Stimulated activated CD4-positive, alpha-beta T cell treated with anti-CD3 and anti-CD28 coated beads, Interleukin-1b, Interleukin-23, amount 100 ng/mL, for 4 hours (primary cell): Measurements from ENCODE around the gene FCN1.

Source experiments
- DNase-seq, 2 donors: peaks; one replicate each; pipeline ENCODE4 v3.0.0-alpha.2; 2020; ENCODE audit warnings: low read depth in 2 of 2

Gene FCN1

DNA sequence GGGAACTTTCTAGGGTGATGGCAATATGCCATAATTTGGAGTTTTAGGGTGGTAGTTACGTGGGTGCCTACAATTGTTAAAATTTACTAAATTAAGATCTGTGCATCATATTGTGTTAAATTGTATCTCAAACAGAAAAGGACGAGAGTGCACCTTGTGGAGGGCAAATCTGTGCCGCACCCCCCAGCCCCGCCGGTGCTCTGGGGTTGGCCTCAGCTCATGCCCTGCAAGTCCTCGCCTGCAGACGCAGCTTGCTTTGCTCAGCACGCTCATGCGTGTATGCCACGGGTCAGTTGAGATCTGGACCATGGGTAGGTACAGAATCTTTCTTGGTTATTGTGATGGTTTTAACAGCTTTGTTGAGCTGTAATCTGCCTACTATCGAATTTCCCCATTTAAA is 33.7 kb upstream of the FCN1 start:
- no peak for DNase-seq

DNA sequence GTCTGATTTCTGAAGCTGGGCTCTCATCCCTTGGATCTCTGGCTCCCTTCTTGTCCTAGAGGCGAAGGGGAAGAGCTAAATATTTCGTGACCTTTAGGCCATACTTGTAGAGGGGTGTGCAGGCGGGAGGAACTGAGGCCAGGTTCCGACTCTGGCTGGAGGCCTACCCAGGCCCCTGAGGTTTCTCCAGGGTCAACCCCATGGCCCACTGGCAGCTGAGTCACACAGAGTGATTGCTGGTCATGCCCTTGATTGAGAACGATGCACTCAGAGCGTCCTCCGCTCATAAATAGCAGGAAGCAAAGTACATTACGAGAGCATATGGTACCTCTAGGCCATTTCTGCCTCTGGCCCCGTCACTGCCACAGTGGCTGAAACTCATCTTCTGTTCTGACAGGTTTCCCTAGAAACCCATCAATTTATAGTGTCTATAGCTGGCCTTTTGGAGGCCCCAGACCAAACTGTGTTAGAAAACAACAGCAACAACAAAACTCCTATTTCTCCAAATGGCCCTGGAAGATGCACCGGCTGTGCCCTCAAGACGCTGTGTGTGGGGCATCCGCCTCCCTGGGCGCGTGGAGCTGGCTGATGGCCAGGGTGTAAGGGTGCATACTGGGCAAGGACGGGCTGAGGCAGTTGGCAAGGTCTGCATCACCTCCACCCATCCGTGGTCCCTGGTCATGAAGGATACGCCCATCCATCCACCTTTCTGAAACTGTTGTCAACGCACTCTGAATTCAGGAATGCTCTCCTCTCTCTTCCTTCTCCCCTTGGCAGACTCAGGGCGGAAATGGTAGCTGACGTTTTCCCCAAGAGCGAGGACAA is 32.9 kb upstream of the FCN1 start:
- DNase-seq, result no peak

DNA sequence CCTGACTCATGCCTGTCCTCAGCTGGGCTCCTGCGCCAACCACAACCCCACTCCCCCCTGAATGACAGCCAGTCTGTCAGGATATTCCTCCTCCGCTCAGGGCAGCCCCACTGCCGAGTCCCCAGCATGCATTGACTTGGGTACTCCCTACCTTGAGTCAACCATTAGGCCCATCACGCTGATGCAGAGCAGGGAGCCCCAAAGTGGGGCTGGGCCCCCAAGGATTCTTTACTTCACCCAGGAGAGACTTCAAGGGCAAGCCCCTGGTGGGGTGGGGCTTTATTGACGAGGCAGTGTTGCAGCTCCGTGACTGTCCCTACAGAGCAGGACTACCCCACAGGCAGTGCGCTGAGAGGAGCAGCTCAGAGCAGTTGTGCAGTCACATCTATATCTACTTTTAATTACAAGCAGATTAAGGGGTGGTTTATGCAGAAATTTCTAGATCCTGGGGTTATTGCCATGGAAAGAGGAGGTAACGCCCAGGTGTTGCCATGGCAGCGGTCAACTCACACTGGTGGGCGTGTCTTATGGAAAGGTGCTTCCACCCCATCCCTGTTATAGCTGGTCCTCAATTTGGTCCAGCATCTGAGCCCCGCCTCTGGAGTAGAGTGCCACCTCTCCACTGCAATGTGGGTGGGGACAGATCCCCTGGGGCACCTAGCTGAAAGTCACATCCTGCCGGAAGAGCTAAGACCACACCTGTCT is 32.1 kb upstream of the FCN1 start:
- DNase-seq, result no peak

DNA sequence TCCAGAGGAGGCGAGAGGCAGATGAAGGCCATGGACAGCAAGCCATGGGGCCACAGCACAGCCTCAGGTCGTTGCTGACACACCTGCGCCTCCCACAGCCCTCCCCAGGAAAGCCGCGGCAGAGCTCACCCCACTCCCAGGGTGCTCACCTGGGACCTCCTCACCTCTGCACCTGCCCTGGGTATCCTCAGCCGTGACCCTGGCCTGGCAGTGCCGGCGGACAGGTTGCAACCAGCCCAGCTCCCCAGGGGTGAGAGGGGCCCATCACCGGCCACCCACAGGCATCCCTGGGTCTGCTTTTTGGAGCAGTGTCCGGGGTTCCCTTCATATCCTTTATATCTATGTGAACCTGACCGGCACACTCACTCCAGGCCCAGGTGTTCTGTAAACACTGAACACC is 30.4 kb upstream of the FCN1 start:
- DNase-seq, result no peak

DNA sequence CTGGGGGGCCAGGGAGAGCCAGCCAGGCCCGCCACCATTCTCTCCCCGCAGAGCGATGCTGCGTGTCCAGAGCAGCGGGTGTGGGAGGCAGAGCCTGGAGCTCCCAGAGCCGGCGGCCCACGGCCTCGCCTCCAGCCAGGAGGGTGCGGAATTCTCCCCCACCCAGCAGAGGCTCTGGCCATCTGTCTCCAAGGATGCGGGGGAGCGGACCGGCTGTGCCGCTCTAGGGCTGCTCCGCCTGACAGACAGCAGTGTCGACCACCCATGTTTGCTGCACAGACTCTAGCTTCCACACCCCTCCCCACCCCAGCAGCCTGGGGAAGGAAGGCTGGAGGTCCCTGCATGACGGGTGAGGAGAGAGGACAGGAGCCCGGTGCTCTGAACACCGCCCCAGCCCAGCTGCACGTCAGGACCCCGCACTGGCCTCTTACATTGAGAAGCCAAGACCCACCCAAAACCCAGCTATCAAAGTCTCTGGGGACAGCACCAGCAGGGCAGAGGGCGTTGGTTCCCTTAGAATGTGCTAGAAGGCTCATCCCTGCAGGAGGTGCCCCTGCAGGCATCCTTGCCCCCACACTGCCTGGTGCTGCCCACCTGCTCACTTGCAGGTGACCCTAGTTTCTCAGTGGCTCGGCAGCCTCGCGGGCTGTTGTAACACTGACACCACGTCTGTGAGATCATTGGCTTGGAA is 29.7 kb upstream of the FCN1 start:
- no peak for DNase-seq

DNA sequence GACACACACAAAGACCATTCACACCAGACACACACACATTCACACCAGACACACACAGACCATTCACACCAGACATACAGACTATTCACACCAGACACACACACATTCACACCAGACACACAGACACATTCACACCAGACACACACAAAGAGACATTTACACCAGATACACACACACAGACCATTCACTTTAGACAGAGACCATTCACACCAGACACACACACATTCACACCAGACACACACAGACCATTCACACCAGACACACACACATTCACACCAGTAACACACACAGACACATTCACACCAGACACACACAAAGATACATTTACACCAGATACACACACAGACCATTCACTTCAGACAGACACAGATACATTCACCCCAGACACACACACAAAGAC is 29.0 kb upstream of the FCN1 start:
- DNase-seq, result no peak

DNA sequence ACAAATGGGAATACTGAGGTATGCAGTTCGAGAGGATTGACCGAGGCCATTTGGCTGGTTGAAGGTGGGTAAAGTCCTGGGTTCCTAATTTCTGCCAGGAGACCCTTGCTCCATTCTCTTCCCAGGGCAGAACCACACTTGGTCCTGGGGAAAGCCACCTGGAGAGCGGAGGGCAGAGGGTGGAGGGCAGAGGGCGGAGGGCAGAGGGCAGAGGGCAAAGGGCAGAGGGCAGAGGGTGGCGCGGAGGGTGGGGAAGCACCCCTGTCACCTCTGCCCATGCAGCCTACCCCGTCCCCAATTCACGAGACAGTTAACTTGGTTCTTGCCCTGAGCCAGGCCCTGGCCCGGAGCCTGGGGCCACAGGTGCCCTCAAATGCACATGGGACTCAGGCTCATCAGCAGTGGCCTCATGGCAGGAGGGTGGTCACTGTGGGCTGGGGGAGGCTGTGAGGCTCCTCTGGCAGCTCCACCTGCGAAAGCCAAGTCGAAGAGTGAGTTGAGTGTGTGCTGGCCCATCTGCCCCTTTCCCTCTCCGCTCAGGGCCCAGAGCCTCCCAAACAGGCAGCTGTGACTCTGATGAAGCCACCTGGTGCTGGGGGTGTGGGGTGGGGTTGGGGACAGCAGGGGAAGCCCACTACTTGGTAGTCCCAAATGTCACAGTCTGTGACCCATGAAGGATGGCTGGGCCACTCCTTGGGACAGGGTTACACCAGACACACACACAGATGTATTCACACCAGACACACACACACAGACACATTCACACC is 28.0 kb upstream of the FCN1 start:
- no peak for DNase-seq

DNA sequence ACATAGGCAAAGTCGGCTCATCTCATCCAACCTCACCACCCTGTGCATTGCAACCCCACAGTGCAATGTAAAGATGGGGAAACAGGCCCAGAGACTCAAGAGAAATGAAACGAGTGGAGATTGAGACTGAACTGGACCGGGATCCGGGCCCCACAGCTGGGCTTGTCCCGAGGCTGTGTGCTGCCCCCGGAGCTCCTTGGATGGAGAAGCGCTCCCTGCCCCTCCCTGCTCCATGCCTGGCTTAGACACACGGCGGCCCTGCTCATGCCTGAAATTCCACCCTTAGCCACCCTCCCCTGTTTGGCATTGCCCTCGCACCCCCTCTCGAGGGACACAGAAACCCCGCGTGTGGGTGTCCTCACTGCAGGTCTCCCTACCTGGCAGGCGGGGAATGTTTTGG is 27.2 kb upstream of the FCN1 start:
- DNase-seq, result no peak

DNA sequence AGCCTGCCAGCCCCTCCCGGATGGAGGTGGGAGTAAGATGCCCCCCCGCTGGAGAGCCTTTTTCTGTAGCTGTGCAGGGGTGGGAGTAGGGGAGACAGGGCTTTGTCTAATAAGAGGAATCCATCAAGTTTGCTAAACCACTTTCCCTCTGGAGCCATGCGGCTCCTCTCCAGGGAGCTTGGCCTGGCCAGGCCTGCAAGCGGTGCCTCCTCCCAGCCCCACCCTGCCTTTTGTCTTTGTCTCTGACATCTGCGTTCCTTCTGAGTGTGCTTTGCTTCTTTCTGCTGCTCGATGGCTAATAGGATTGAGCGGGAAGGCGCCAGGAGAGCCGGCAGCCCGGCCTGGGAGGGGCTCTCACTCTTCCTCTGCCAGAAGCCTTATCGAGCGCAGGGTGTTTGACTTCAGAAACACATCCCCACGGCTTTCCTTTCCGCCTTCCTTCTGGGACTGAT is 26.7 kb upstream of the FCN1 start:
- DNase-seq, result no peak

DNA sequence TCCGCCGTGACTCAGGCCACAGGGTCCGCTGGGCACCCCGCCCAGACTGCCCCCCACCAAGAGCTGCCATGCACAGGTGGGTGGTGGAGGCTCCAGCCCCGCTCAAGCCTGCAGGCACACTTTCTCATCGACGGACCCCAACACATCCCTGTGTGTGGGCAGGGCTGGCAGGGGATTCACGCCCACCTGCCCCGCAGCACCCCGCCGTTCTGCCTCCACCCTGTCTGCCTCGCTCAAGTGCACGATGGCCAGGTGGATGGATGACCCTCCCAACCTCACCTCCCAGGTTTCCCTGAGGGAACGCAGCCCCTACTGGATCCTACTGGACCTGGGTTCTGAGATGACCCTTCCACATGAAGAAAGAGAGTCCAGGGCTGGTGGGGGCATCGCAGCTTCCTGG is 26.1 kb upstream of the FCN1 start:
- no peak for DNase-seq

DNA sequence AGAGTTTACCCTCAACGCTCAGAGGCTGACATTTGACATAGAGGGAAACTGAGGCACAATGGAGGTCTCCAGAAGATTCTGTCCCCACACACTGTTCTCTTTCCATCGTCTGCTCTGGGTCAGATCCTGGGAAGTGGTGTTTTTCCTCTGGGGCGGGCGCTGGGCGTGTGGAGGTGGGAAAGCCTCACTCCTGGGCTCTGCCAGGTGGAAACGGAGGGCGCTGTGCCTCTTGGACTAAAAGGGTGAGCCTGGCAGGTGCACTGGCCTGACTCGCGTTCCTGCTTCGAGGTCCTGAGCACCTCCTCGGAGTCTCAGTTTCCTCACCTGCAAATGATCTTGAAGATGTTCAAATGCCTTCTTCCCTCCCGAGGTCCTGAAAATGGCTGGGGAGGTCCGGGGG is 25.7 kb upstream of the FCN1 start:
- DNase-seq, result no peak

DNA sequence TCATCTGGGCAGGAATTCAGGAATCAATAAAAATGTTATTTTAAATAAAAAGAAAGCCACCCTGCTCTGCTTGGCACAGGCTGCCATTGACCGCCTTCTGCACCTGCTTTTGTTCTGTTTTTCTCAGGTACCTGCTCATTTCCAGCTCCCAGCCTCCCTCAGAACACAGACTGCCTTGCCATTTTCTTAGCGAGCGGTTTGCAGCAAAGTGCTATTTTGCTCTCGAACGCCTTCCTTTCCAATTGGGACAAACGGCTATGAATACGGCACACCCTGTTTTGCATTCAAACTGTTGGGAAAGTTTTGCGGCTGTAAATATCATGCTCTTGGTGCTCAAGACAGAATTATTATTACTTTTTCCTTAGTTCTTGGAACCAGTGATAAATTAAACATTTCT is 25.1 kb upstream of the FCN1 start:
- no peak for DNase-seq

DNA sequence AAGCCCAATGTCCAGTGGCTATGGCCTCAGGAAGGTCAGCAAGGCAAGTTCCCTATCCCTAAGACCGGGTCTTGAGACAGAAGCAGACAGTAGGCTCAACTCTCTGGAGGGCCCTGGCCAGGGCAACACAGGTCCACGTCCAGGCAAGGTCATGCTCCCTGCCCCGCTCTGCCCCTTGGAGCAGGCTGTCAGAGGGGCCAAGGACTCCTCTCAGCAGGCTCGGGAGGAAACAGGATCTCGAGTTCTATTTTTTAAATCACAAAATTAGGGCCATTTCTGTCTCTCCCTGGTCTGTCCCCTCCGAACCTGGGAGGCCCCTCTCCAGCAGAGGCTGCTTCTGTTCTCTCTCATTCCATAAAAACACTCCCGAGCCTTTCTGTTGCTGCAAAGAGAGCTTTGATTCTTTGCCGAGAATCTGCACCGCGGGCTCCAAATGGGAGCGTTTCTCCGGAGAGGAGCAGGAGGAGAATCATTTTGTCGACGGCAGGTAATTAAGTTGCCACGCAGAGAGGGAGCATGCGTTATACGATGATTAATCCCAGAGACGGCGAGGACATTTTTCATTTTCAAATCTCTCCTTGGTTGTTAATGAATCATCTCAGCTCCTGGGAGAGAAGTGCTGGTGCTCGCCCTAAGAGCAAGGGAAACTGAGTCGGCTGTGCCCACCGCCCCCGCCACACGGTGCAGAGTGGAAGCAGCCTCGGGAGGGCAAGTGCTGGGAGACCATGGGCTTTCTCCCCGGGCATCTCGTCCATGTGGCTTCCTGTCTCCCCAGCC is 24.5 kb upstream of the FCN1 start:
- DNase-seq, result no peak

DNA sequence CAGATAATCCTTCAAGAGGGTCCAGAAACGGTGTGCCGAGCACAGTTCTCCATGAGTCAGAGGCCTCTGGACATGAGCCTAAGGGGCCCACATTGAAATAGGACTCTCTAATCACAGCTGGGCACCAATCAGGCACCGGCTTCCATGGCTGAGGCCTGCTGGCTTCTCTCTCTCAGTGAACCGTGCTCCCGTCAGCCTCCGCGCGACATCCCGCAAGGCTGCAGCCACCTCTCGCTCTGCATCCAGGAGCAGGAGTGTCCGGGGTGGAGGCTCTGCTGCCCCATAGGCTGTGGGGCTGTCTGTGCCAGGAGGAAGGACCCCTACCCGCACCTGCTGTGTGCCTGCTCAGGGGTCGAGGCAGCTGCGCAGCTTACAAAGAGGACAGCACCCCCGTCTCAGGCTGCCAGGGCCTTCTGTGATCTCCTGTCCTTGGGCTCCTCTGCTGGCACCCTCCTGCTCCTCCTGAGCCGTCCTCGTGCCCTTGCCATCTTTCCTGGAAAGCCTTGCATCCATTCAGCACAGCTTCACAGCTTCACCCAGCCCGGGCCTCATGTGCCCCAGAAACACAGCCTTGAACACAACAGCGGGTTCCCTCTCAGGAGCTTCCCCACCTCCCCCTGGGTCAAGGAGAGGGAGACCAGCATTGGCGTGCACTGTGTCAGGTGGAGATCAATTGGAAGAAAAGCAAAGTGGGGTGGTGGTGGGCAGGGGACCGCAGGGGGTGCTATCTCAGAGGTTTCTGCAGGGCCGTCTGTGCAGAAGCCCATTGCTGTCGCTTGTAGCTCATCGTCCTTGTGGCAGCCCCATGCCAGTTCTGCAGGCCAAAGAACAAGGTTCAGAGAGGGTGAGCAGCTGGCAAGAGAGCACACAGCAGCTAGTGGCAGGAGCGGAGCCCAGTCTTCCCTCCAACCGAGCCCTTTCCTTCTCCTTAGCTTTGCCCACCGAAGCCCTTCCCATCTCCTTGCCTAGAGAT is 22.8 kb upstream of the FCN1 start:
- DNase-seq, result no peak

DNA sequence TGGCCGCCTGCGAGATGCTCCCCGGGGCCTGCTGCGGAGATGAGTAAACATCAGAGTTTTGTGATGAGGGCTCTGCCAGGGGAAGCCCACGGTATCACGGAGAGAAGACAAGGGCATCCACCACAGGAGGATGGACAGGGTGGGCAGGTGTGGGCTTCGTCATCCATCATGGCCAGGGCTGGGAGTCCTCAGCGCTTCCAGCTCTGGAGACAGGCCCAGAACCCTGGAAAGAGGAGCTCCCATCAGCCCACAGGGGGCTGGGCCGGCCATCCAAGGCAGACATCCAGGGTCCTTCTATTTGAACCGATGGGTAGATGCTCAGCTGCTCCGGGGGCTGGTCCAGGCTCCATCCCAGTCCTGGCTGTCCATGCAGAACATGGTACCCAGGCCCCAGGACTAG is 22.1 kb upstream of the FCN1 start:
- DNase-seq, result no peak

DNA sequence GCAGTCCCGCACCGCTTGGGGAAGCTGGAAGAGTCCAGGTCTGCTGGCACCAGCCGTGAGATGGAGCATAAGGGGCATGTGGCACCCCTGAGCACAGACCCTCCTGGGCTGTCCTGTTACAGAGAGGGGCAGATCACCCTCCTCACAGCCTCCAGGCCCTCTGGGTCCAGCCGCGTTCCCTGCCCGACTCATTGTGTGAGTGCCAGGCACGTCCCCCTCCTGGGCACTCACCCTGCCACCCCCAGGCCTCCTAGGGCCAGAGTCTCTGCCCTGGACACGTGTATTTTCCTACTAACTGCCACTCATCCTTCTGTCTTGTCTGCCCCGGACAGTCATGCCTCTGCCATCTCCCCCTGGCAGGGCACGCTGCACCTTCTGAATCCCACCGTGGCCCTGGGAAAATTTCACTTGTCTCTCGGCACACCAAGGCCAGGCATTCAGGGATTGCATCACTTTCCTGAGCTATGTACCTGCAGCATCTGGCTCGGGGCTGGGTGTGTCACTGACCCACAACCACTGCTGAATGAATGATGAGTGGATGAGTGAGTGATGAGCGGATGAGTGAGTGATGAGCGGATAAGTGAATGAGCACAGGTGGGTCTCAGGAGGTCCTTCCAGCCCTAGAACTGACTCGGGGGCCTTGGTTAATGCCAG is 21.5 kb upstream of the FCN1 start:
- DNase-seq, result no peak

DNA sequence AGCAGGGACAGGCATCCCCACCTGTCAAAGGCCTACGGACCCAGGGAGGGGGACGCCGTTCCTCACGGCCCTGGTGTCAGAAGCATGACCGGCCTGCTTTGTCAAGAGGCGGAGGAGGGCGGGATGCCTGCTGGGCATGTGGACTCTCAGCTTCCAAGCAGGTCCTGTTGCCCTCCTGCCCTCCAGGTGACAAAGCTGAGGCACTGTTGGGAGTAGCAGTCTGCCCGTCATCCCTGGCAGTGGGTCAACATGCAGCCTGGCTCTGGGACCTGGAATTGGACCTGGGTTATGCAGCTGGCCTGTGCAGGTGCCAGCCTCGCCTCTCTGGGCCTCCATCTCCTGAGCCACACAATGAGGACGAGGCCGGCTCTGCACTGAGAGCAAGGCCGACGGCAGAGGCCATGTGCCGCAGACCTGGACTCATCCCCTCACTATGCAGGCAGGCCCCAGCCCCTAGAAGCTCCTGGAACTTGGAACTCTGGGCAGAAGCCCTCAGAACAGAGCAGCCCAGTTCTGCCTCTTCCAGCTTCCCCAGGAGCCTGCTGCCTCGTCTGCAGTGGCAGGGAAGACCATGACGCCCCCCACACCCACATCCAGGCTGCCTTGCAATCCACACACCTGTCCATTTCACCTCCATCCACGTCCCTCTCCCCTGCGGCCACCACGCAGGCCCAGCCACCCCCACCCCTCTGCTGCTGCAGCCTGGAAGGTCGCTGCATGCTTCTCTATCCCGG is 20.8 kb upstream of the FCN1 start:
- DNase-seq, result no peak

DNA sequence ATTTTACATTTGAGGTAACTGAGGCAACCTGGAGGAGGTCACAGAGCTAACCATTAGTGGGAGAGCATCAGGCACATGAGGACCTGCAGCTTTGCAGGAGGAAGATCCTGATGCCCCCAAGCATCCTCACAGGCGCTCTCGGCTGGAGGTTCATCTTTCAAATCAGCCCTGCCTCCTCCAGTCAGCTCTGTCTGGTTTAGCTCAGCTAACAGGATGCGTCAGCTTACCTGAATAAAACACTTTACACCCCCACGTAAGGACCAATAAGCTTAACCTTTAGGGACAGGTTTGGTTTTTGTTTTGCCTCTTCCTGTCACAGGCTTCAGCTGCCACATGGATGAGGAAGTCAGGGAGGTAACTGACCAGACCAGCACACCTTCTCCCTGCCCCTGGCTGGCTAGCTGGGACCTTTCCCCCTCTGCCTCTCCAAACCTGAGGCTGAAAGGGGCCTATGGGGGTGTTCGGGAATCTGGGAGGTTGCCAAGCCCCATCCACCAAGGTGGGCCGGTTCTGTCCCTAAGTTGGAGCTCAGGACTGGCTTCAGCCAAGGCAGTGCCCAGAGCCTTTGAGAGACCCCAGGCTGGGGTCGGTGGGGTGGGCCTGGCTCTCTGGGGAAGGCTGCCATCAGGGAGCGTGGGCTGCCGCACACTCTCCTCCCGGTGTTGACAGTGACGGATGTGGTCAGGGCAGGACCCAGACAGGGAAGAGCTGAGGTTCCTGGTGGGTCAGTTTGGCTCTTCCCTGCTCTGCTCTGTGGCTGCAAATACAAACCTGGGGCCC is 20.0 kb upstream of the FCN1 start:
- no peak for DNase-seq
